IPS-15b (cell line): Measurements from ENCODE around the gene C1QTNF7.

ENCODE experiments used
- H3K27me3 ChIP-seq: one replicate; pipeline ENCODE4 v1.6.1; 2013; ENCODE audit warnings: low read length; ENCODE audit not compliant: control insufficient read depth, insufficient read depth
- H3K36me3 ChIP-seq: one replicate; pipeline ENCODE4 v1.6.1; 2013; ENCODE audit warnings: low read length; ENCODE audit not compliant: control insufficient read depth, insufficient read depth
- H3K4me1 ChIP-seq: one replicate; pipeline ENCODE4 v1.6.1; 2013; ENCODE audit warnings: mild to moderate bottlenecking, low read length; ENCODE audit not compliant: control insufficient read depth, insufficient read depth
- H3K4me3 ChIP-seq: one replicate; pipeline ENCODE4 v1.5.1; 2013; ENCODE audit warnings: low read depth, low read length
- H3K9ac ChIP-seq: one replicate; pipeline ENCODE4 v1.6.1; 2013; ENCODE audit warnings: low read depth, mild to moderate bottlenecking, low read length
- H3K9me3 ChIP-seq: one replicate; pipeline ENCODE4 v1.6.1; 2013; ENCODE audit warnings: mild to moderate bottlenecking, low read length; ENCODE audit not compliant: control insufficient read depth, insufficient read depth

The C1QTNF7 gene

GRCh38 chr4:15469402-15470127, 41.7 kb downstream of the C1QTNF7 start, which contains the start of gene CC2D2A:
Gene CC2D2A, plus strand, starts transcription at chr4:15469882. Its CDS starts 6,051 bp downstream, at chr4:15475933.
- Histone ChIP-seq H3K9ac (peak within 1 kb of the TSS; percentile 19), H3K4me3 (peak within 1 kb of the TSS; percentile 51), H3K27me3 (no peaks in the 10 kb centered on the region), H3K9me3 (no peaks in the 10 kb centered on the region), H3K4me1 (peaks cover 15% of the 10 kb centered on the region), H3K36me3 (no peaks in the 10 kb centered on the region)

GRCh38 chr4:15470128-15470475, 42.3 kb downstream of the C1QTNF7 start:
- H3K4me1 ChIP-seq = peaks cover 15% of the 10 kb centered on the region
- no peaks in the 10 kb centered on the region for H3K36me3 ChIP-seq
- H3K9ac ChIP-seq = peak overlapping the region; percentile 19
- H3K4me3 ChIP-seq = peak overlapping the region; percentile 51
- H3K9me3 ChIP-seq = no peaks in the 10 kb centered on the region
- no peaks in the 10 kb centered on the region for H3K27me3 ChIP-seq

GRCh38 chr4:15476396-15476795, 48.6 kb downstream of the C1QTNF7 start:
- Histone ChIP-seq H3K27me3 (no peaks in the 10 kb centered on the region), H3K36me3 (no peaks in the 10 kb centered on the region), H3K4me1 (peaks cover 16% of the 10 kb centered on the region), H3K9ac (no peak overlapping the region), H3K9me3 (no peaks in the 10 kb centered on the region), H3K4me3 (no peak overlapping the region)

- no peak overlapping the region for H3K9ac ChIP-seq
Observed at GRCh38 chr4:15478724-15479088, 50.9 kb downstream of the C1QTNF7 start.

GRCh38 chr4:15479089-15479912, 51.5 kb downstream of the C1QTNF7 start:
- Histone ChIP-seq H3K9ac (peak overlapping the region; percentile 96), H3K36me3 (no peaks in the 10 kb centered on the region), H3K4me1 (peaks cover 3% of the 10 kb centered on the region), H3K9me3 (no peaks in the 10 kb centered on the region), H3K4me3 (peak overlapping the region; percentile 79), H3K27me3 (no peaks in the 10 kb centered on the region)

More at GRCh38 chr4:15478724-15479088, 50.9 kb downstream of the C1QTNF7 start:
- H3K4me1 ChIP-seq = peaks cover 5% of the 10 kb centered on the region
- peak overlapping the region; percentile 79 for H3K4me3 ChIP-seq
- no peaks in the 10 kb centered on the region for H3K36me3 ChIP-seq
- no peaks in the 10 kb centered on the region for H3K9me3 ChIP-seq
- no peaks in the 10 kb centered on the region for H3K27me3 ChIP-seq

GRCh38 chr4:15479913-15480185, 52.0 kb downstream of the C1QTNF7 start:
- Histone ChIP-seq H3K9me3 (no peaks in the 10 kb centered on the region), H3K36me3 (no peaks in the 10 kb centered on the region), H3K4me1 (peaks cover 3% of the 10 kb centered on the region), H3K9ac (peak overlapping the region; percentile 96), H3K27me3 (no peaks in the 10 kb centered on the region), H3K4me3 (peak overlapping the region; percentile 79)

GRCh38 chr4:15481961-15482745, 54.3 kb downstream of the C1QTNF7 start:
- no peak overlapping the region for H3K4me3 ChIP-seq
- no peaks in the 10 kb centered on the region for H3K27me3 ChIP-seq
- no peaks in the 10 kb centered on the region for H3K36me3 ChIP-seq
- peaks cover 3% of the 10 kb centered on the region for H3K4me1 ChIP-seq
- H3K9ac ChIP-seq = no peak overlapping the region
- no peaks in the 10 kb centered on the region for H3K9me3 ChIP-seq

GRCh38 chr4:15482842-15483241, 55.0 kb downstream of the C1QTNF7 start:
- no peaks in the 10 kb centered on the region for H3K36me3 ChIP-seq
- no peak overlapping the region for H3K4me3 ChIP-seq
- no peak overlapping the region for H3K9ac ChIP-seq
- H3K9me3 ChIP-seq = no peaks in the 10 kb centered on the region
- H3K4me1 ChIP-seq = peaks cover 3% of the 10 kb centered on the region
- no peaks in the 10 kb centered on the region for H3K27me3 ChIP-seq

- no peaks in the 10 kb centered on the region for H3K4me1 ChIP-seq
- H3K36me3 ChIP-seq = no peaks in the 10 kb centered on the region
- H3K9ac ChIP-seq = no peak overlapping the region
- H3K4me3 ChIP-seq = no peak overlapping the region
- H3K27me3 ChIP-seq = no peaks in the 10 kb centered on the region
- H3K9me3 ChIP-seq = no peaks in the 10 kb centered on the region
Observed at GRCh38 chr4:15488136-15488535, 60.3 kb downstream of the C1QTNF7 start.

- H3K9ac ChIP-seq = no peak overlapping the region
Observed at GRCh38 chr4:15488658-15489470, 61.0 kb downstream of the C1QTNF7 start.

GRCh38 chr4:15489551-15489950, 61.7 kb downstream of the C1QTNF7 start:
- Histone ChIP-seq H3K4me3 (no peak overlapping the region), H3K9ac (no peak overlapping the region), H3K36me3 (no peaks in the 10 kb centered on the region), H3K4me1 (no peaks in the 10 kb centered on the region), H3K27me3 (no peaks in the 10 kb centered on the region), H3K9me3 (no peaks in the 10 kb centered on the region)

More at GRCh38 chr4:15488658-15489470, 61.0 kb downstream of the C1QTNF7 start:
- H3K36me3 ChIP-seq = no peaks in the 10 kb centered on the region
- no peaks in the 10 kb centered on the region for H3K4me1 ChIP-seq
- H3K27me3 ChIP-seq = no peaks in the 10 kb centered on the region
- no peak overlapping the region for H3K4me3 ChIP-seq
- H3K9me3 ChIP-seq = no peaks in the 10 kb centered on the region
